HFF-Myc (cell line): ENCODE results near the gene FAAP100.
A peak's percentile ranks its signal among the peaks of the same experiment; 100 is the strongest.

Source experiments
- DNase-seq: peaks from one replicate; pipeline ENCODE4 v3.0.0-alpha.2; 2011; ENCODE audit warnings: low read depth; ENCODE audit errors: extremely low read depth
- H3K4me3 ChIP-seq: replicated peaks from 2 replicates; pipeline ENCODE4 v1.5.1; 2011; ENCODE audit warnings: low read depth, mild to moderate bottlenecking, control low read depth, low read length
- TF ChIP-seq, protein P1 (sequence below): IDR thresholded peaks from 2 replicates; pipeline ENCODE4 v1.5.1; 2012; ENCODE audit warnings: mild to moderate bottlenecking, low read depth, low read length, control low read depth; ENCODE audit errors: missing control alignments

FAAP100 gene

DNA sequence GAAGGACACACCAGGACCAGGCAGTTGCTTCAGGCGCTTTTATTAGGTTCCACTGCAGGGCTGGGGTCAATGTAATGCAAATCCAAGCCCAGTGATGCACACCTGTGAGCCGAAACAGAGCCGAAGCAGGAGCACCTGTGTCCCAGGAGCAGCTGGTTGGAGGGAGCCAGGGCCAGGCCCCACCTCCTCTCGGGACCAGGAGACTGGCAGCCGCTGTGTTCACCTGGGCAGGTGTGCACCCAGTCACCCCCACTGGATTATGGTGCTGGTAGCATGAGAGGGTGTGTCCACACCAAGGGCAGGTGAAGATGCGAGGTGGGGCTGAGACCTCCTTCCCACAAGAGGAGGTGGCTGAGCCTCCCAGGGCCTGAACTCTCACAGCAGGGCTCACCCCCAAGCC is 4.7 kb upstream of the FAAP100 start:
- no peak overlapping the region for H3K4me3 ChIP-seq
- DNase-seq: no peak
- TF ChIP-seq, protein P1, sequence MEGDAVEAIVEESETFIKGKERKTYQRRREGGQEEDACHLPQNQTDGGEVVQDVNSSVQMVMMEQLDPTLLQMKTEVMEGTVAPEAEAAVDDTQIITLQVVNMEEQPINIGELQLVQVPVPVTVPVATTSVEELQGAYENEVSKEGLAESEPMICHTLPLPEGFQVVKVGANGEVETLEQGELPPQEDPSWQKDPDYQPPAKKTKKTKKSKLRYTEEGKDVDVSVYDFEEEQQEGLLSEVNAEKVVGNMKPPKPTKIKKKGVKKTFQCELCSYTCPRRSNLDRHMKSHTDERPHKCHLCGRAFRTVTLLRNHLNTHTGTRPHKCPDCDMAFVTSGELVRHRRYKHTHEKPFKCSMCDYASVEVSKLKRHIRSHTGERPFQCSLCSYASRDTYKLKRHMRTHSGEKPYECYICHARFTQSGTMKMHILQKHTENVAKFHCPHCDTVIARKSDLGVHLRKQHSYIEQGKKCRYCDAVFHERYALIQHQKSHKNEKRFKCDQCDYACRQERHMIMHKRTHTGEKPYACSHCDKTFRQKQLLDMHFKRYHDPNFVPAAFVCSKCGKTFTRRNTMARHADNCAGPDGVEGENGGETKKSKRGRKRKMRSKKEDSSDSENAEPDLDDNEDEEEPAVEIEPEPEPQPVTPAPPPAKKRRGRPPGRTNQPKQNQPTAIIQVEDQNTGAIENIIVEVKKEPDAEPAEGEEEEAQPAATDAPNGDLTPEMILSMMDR: no peak

DNA sequence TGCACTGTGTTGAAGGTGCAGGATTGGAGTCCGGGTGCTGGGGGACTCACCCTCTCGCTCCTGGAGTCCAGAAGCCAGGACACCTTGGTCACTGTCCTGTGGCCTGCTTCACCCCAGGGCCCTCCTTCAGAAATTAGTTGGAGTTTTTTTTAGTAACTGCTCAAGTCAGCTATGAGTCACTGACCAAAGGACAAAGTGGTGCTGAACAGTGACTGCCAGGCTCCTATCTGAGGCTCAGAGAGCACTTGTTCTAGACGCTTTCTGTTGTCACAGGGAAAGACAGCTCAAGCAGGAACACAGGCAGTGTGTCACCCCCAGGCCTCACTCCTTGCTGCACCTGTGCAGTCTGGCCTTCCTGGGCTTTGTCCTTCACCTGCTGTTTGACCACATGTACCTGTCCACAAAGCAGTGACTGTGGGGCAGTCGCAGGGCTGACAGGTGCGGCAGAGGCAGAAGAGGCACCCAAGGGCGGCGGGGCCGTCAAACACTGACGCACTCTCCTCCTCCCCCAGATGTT is 4.1 kb upstream of the FAAP100 start:
- no peak overlapping the region for H3K4me3 ChIP-seq
- TF ChIP-seq, protein P1: no peak
- DNase-seq: no peak

DNA sequence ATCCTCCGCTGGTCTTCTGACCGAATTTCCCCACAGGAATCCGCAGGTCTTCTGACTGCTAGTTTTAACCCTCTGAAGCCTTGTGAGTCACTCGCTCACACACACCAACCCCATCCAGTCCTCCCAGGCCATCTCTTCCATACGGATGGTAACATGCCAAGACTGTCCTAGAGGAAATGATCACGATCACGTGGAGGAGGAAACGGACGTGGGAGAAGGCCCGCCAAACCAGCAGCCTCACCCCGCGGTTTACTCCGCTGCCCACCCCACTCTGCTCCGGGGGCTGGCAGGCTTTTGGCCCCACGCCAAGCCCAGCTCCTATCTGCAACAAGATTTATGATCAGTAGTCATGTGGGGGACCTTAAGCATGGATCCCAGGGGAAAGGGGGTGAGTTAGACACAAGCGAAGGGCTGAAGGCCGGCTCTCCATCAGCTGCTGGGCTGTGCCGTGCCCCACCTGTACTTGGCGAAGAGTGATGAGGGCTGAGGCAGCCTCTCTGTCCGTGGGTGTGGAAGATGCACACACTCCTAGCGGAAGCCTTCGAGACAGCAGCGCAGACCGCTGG is 1.5 kb upstream of the FAAP100 start:
- peak; percentile 89 for DNase-seq
- TF ChIP-seq, protein P1: no peak
- H3K4me3 ChIP-seq: peak overlapping the region; percentile 83

DNA sequence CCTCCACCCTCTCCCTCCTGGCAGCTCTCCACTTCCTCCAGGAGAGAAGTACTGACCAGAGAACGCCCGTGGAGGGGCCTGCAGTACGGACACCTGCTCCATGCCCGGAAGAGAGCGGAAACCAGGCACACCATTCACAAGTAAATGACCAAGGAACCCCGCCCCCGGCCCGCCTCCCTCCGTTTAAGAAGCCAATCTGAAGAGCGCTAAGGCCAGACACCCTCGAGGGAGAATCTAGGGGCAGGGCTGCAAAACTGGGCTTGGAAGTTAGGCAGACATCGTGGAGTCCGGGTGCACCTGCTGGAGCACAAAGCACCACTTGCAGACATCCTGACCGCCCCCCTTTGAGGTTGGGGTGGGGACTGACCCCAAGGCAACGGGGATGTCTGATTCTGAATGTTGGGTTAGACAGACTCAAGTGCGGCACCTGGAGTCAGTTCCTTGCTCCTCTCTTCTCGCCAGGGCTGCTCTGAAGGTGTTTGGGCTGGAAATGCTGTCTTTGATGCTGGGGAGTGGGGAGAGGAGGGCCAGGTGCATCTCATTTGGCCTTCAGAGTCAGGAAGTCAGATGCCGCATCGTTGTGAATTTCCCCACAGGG is 964 bp upstream of the FAAP100 start:
- peak overlapping the region; percentile 83 for H3K4me3 ChIP-seq
- TF ChIP-seq, protein P1: no peak
- peak; percentile 63 for DNase-seq

DNA sequence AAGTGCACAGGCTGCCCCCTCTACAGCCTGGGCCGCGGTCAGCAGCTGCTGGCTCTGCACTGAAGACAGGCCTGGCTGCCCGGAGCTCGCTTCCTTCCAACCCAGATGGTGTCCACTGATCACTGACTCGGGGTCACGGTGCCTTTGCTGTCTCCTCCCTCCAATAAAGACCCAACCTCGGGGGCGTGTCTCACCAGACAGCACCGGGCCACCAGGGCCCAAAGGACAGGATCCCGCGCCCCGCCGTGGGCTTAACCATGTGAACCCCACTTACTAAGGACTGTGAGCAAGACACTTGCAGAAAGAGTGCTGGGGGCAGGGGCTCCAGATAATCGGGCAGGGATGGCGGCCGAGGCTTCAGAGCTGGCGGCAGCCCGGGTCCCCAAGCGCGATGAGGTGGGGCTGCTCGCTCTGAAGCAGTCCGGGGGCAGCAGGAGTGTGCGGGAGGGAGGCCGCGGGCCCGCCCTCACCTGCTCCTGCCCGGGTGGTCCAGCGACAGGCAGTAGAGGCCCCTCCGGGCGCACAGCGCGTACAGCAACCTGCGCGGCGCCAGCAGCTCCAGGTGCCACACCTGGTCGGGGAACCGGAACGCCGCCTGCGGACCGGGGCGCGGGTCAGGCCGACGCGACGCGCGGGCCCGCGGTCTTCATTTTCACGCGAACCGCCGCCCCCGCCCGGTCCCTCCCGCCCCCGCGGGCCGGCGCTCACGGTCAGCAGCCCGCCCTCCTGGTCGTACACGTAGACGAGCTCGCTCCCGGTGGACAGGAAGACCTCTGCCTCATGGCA is 502 bp downstream of the FAAP100 start:
- TF ChIP-seq, protein P1: no peak
- H3K4me3 ChIP-seq: peak overlapping the region; percentile 83
- DNase-seq: no peak

DNA sequence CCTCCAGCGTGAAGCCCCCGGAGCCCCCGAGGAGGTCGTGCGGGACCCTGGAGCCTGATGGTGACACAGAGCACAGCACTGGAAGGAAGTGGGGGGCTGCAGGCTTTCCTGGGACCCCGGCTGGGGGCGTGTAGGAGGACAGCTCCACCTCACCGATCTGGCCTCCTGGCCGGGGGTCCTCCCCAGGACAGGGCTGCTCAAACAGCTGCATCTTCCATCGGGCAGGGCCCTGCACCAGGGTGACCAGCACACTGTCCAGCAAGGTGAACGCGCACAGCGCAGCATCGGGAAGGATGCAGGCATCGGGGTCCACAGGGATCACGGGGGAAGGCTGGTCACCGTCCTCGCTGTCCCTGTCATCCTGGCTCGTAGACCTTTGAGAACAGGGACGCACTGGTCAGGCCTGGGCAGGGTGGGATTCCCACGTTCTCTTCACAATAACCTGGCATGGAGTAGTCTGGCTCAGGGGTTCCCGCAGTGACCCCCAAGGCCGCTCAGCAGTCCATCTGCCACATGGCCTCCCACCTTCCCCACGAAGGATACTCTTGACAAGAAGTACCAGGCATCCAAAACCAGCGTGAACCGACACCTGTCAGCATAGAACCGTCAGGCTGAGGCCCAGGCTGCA is 1.2 kb downstream of the FAAP100 start:
- TF ChIP-seq, protein P1: no peak
- DNase-seq: no peak
- peak overlapping the region; percentile 83 for H3K4me3 ChIP-seq
